Peyer's patch (tissue), 4 donors: ENCODE measurements around the gene MSI2.

Experiments
- CTCF ChIP-seq, 6 experiments: fragments of 450-650 bp in 4 of 6; fragments of 200-600 bp in 2 of 6; sonication (generic) in 1 of 6; IDR thresholded peaks; one replicate each; pipeline ENCODE4 v1.5.1; 2017 to 2019; ENCODE audit warnings: antibody characterized with exemption in 6 of 6, mild to moderate bottlenecking in 3 of 6, moderate library complexity in 1 of 6
- POLR2A ChIP-seq, 2 donors: fragments of 450-650 bp; IDR thresholded peaks; one replicate each; pipeline ENCODE4 v1.5.1; 2017; ENCODE audit warnings: antibody characterized with exemption in 2 of 2, mild to moderate bottlenecking in 2 of 2, moderate library complexity in 2 of 2

GRCh38 chr17:57242148-57242547, 14.2 kb upstream of the MSI2 start:
- no peak for TF ChIP-seq CTCF (IDR thresholded peaks at IDR 0.05)
- TF ChIP-seq POLR2A (IDR thresholded peaks at IDR 0.05), result no peak
